A549 (cell line): ENCODE results near the gene DAGLA. TPM values are rescaled to one million over a fixed set of nuclear protein-coding genes. Genes with fewer than 3 reads are reported as not detected.

Source experiments
- ATAC-seq, 2 experiments: fragments of 200-7000 bp in 1 of 2; fragments of >200 bp in 1 of 2; cut with Nextera tagmentation in 1 of 2; cut with Tn5 transposase in 1 of 2; 3 replicates each; pipeline versions ENCODE4 v1.8.0 to v1.9.1; 2018 to 2020; ENCODE audit warnings: mild to moderate bottlenecking in 1 of 2, moderate library complexity in 1 of 2
- CTCF ChIA-PET: fragments of 300-600 bp; sonication (Branson Sonifier 250); formaldehyde crosslinking; extraction: SDS; loops from one replicate; lab custom pipeline; 2021; ENCODE audit warnings: antibody characterized with exemption, inconsistent platforms; lab: Yijun Ruan, JAX
- POLR2A ChIA-PET: fragments of 350-600 bp; formaldehyde crosslinking; extraction: SDS; loops from one replicate; lab custom pipeline; 2021; ENCODE audit warnings: antibody characterized with exemption, inconsistent platforms; lab: Yijun Ruan, JAX
- DNase-seq, 2 experiments: peaks; one replicate each; pipeline versions ENCODE4 v3.0.0 to v3.0.0-alpha.2; 2011 to 2016; ENCODE audit warnings: low read depth in 1 of 2, low spot score in 1 of 2
- FAIRE-seq: peaks from 2 replicates; lab custom pipeline; 2011; peaks lifted over from hg19 to GRCh38; lab: Jason Lieb, UNC
- H3K27ac ChIP-seq, 2 experiments: fragments of >200 bp; sonication (Bioruptor Twin); formaldehyde crosslinking; 3 replicates each; pipeline ENCODE4 v1.5.1; 2016 to 2017
- H3K4me1 ChIP-seq: fragments of >200 bp; sonication (Bioruptor Twin); formaldehyde crosslinking; 3 replicates; pipeline ENCODE4 v1.6.1; 2016
- H3K4me2 ChIP-seq: fragments of >200 bp; sonication (Bioruptor Twin); formaldehyde crosslinking; 3 replicates; pipeline ENCODE4 v1.6.1; 2016
- H3K4me3 ChIP-seq: fragments of >200 bp; sonication (Bioruptor Twin); formaldehyde crosslinking; 3 replicates; pipeline ENCODE4 v1.5.1; 2016
- H3K9me3 ChIP-seq: fragments of >200 bp; sonication (Bioruptor Twin); formaldehyde crosslinking; 3 replicates; pipeline ENCODE4 v1.6.1; 2016
- CBX2 ChIP-seq: fragments of 200-600 bp; sonication (generic); IDR thresholded peaks from 2 replicates; pipeline ENCODE4 v1.6.1; 2016; ENCODE audit warnings: low read depth, mild to moderate bottlenecking, borderline replicate concordance
- CBX8 ChIP-seq: fragments of 200-600 bp; sonication (generic); IDR thresholded peaks from 2 replicates; pipeline ENCODE4 v1.6.1; 2016
- CHD2 ChIP-seq: fragments of 150-350 bp; IDR thresholded peaks from 2 replicates; pipeline ENCODE4 v1.6.1; 2014; ENCODE audit warnings: low read length; ENCODE audit not compliant: partially characterized antibody
- CHD4 ChIP-seq: fragments of 200-600 bp; sonication (generic); IDR thresholded peaks from 2 replicates; pipeline ENCODE4 v1.6.1; 2016; ENCODE audit warnings: antibody characterized with exemption, mild to moderate bottlenecking, borderline replicate concordance
- E2F6 ChIP-seq: IDR thresholded peaks from 2 replicates; pipeline ENCODE4 v1.6.1; 2012; ENCODE audit warnings: low read depth, borderline replicate concordance
- EHF ChIP-seq: fragments of 250-450 bp; sonication (Bioruptor Pico); IDR thresholded peaks from 2 replicates; pipeline ENCODE4 v1.5.0; 2020; ENCODE audit warnings: mild to moderate bottlenecking
- EHMT2 ChIP-seq: fragments of 200-600 bp; sonication (generic); IDR thresholded peaks from 2 replicates; pipeline ENCODE4 v1.6.1; 2016; ENCODE audit warnings: antibody characterized with exemption, low read depth, mild to moderate bottlenecking, moderate library complexity
- ELK1 ChIP-seq: fragments of 150-350 bp; IDR thresholded peaks from 2 replicates; pipeline ENCODE4 v1.6.1; 2014; ENCODE audit warnings: low read depth, mild to moderate bottlenecking, low read length
- EP300 ChIP-seq, 2 experiments: fragments of >200 bp; sonication (Bioruptor Twin); formaldehyde crosslinking; IDR thresholded peaks; 2 replicates in 1 of 2; 3 replicates in 1 of 2; pipeline ENCODE4 v1.6.1; 2016 to 2017
- FOSB ChIP-seq: fragments of 250-450 bp; sonication (Bioruptor Pico); IDR thresholded peaks from 2 replicates; pipeline ENCODE4 v1.5.0; 2020; ENCODE audit warnings: mild to moderate bottlenecking, moderate library complexity
- FOSL2 ChIP-seq, 2 experiments: fragments of 450-650 bp in 1 of 2; fragments of >200 bp in 1 of 2; sonication (Bioruptor Twin) in 1 of 2; formaldehyde crosslinking; IDR thresholded peaks; 2 replicates each; pipeline versions ENCODE4 v1.5.0 to v1.6.1; 2016 to 2020; ENCODE audit warnings: mild to moderate bottlenecking in 1 of 2, moderate library complexity in 1 of 2
- FOXS1 ChIP-seq: fragments of 250-450 bp; sonication (Bioruptor Pico); IDR thresholded peaks from 2 replicates; pipeline ENCODE4 v1.5.0; 2020; ENCODE audit warnings: mild to moderate bottlenecking, moderate library complexity
- GATA3 ChIP-seq: IDR thresholded peaks from 2 replicates; pipeline ENCODE4 v1.6.1; 2012; ENCODE audit warnings: borderline replicate concordance
- HDAC2 ChIP-seq: fragments of 200-600 bp; sonication (generic); IDR thresholded peaks from 2 replicates; pipeline ENCODE4 v1.6.1; 2016
- HEYL ChIP-seq: fragments of 250-450 bp; sonication (Bioruptor Pico); IDR thresholded peaks from 2 replicates; pipeline ENCODE4 v1.8.0; 2021; ENCODE audit warnings: mild to moderate bottlenecking, moderate library complexity
- HOXB13 ChIP-seq: fragments of 250-450 bp; sonication (Bioruptor Pico); IDR thresholded peaks from 2 replicates; pipeline ENCODE4 v1.5.0; 2020; ENCODE audit warnings: low read depth, mild to moderate bottlenecking, moderate library complexity
- JUN ChIP-seq, 2 experiments: fragments of >200 bp; sonication (Bioruptor Twin); formaldehyde crosslinking; IDR thresholded peaks; 2 replicates in 1 of 2; 3 replicates in 1 of 2; pipeline ENCODE4 v1.6.1; 2016 to 2017
- JUNB ChIP-seq: fragments of >200 bp; sonication (Bioruptor Twin); formaldehyde crosslinking; IDR thresholded peaks from 2 replicates; pipeline ENCODE4 v1.6.1; 2016
- RAD21 ChIP-seq, 2 experiments: fragments of >200 bp in 1 of 2; sonication (Bioruptor Twin) in 1 of 2; formaldehyde crosslinking in 1 of 2; IDR thresholded peaks in 1 of 2; conservative IDR thresholded peaks in 1 of 2; 2 replicates in 1 of 2; 3 replicates in 1 of 2; pipeline ENCODE4 v1.6.1; 2012 to 2018; ENCODE audit warnings: inconsistent platforms in 1 of 2
- RCOR1 ChIP-seq: fragments of 150-350 bp; IDR thresholded peaks from 2 replicates; pipeline ENCODE4 v1.6.1; 2014; ENCODE audit warnings: antibody characterized with exemption, low read length, low read depth
- SMC3 ChIP-seq: fragments of >200 bp; sonication (Bioruptor Twin); formaldehyde crosslinking; IDR thresholded peaks from 3 replicates; pipeline ENCODE4 v1.6.1; 2018; ENCODE audit warnings: inconsistent platforms
- SREBF2 ChIP-seq: fragments of 450-650 bp; IDR thresholded peaks from 2 replicates; pipeline ENCODE4 v1.6.1; 2014; ENCODE audit warnings: mild to moderate bottlenecking, moderate library complexity
- TFCP2L1 ChIP-seq: fragments of 250-450 bp; sonication (Bioruptor Pico); IDR thresholded peaks from 2 replicates; pipeline ENCODE4 v1.5.0; 2021; ENCODE audit warnings: mild to moderate bottlenecking
- TP53 ChIP-seq: fragments of 250-450 bp; sonication (Bioruptor Pico); IDR thresholded peaks from 2 replicates; pipeline ENCODE4 v1.5.0; 2021; ENCODE audit warnings: mild to moderate bottlenecking, moderate library complexity
- ZC3H11A ChIP-seq: fragments of 450-650 bp; IDR thresholded peaks from 2 replicates; pipeline ENCODE4 v1.6.1; 2014; ENCODE audit warnings: antibody characterized with exemption, mild to moderate bottlenecking
- ZSCAN20 ChIP-seq: fragments of 250-450 bp; sonication (Bioruptor Pico); IDR thresholded peaks from 2 replicates; pipeline ENCODE4 v1.8.0; 2022; ENCODE audit warnings: mild to moderate bottlenecking, moderate library complexity
- WGBS: methylation state at CpG from one replicate; pipeline ENCODE4 v1.1.6; 2017; ENCODE audit errors: missing lambda C conversion rate; 5-methylcytosine and 5-hydroxymethylcytosine counted together
- polyA plus RNA-seq, 4 experiments: library from polyadenylated mRNA; depleted of rRNA in 3 of 4; stranded (reverse); fragments of >200 nt; fragmentation: RNase III in 1 of 4; extraction: RNeasy Plus Mini Kit Qiagen cat#74134 plus additional on column Dnase treatment in 1 of 4; gene quantifications; 2 replicates in 3 of 4; 3 replicates in 1 of 4; pipeline ENCODE4 v1.2.3, GENCODE V29; 2011 to 2017
- TF ChIP-seq, protein P1 (sequence below): fragments of 250-450 bp; sonication (Bioruptor Pico); IDR thresholded peaks from 2 replicates; pipeline ENCODE4 v1.5.0; 2020; ENCODE audit warnings: low read depth, mild to moderate bottlenecking, moderate library complexity
- TF ChIP-seq, protein P2 (sequence below): fragments of >200 bp; sonication (Bioruptor Twin); formaldehyde crosslinking; IDR thresholded peaks from 3 replicates; pipeline ENCODE4 v1.6.1; 2016

The DAGLA gene
- polyA plus RNA-seq, 2 of the 4 experiments (the other 2 are of a cell fraction) = 0.93 to 2.5 TPM

GRCh38 chr11:61781585-61781984, 101.4 kb downstream of the DAGLA start (continued):
- TF ChIP-seq, protein P1, sequence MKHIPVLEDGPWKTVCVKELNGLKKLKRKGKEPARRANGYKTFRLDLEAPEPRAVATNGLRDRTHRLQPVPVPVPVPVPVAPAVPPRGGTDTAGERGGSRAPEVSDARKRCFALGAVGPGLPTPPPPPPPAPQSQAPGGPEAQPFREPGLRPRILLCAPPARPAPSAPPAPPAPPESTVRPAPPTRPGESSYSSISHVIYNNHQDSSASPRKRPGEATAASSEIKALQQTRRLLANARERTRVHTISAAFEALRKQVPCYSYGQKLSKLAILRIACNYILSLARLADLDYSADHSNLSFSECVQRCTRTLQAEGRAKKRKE (CRISPR knock-in tag) = no peak
- TF ChIP-seq EHF (CRISPR knock-in tag) (no peak), FOXS1 (no peak), GATA3 (no peak), SMC3 (no peak), HDAC2 (no peak)

DNA sequence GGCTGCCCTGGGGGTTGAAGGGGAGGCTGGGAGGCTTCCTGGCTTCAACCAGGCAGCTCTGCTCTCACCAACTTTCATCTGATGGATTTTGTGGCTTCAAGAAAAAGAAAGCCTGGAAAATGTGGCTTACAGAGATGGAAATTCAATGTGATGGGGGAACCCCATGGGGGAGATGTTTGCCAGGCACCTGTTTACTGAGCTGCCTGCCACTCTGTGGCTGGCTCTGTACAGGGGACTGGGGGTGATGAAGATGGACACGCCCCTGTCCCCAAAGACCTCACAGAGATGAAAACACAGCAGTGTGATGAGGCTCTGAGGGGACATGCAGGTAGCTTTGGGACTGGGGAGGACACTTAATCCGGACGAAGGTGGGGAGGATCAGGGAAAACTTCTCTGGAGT, 102.1 kb downstream of the DAGLA start:
- H3K4me1 ChIP-seq = no peaks in the 10 kb centered on the region
- no peak overlapping the region for H3K27ac ChIP-seq
- FAIRE-seq (no peak), ATAC-seq (no peak), DNase-seq (no peak)
- no peaks in the 10 kb centered on the region for H3K9me3 ChIP-seq
- no peak overlapping the region for H3K4me3 ChIP-seq
- TF ChIP-seq HEYL (CRISPR knock-in tag) (no peak), HOXB13 (CRISPR knock-in tag) (no peak), E2F6 (no peak), CBX2 (no peak), RAD21 (conservative IDR thresholded peaks at IDR 0.05 in 1 of 2, IDR thresholded peaks at IDR 0.05 in 1 of 2) (no peak), EHMT2 (no peak), FOSL2 (IDR thresholded peaks at IDR 0.05) (no peak), FOSL2 (CRISPR knock-in tag; IDR thresholded peaks at IDR 0.05) (no peak), JUNB (no peak), TFCP2L1 (CRISPR knock-in tag) (no peak), FOSB (CRISPR knock-in tag) (no peak), JUN (IDR thresholded peaks at IDR 0.05) (no peak), EP300 (IDR thresholded peaks at IDR 0.05) (no peak), SREBF2 (no peak)
- H3K4me2 ChIP-seq = no peak overlapping the region
- CTCF ChIA-PET = interaction anchor here (0.9 to 5.4 kb wide), 7 partner anchors 9 to 326 kb away, joined by 3 to 71 read pairs (median 6); partner anchors contain the start of gene TMEM258
- WGBS = 85% methylated on average over 3 of the region's 3 CpGs
- POLR2A ChIA-PET = interaction anchor here (1.9 kb wide), 1 partner anchor 10 kb away, joined by 7 read pairs; the partner anchor contains the start of genes FEN1 and TMEM258

DNA sequence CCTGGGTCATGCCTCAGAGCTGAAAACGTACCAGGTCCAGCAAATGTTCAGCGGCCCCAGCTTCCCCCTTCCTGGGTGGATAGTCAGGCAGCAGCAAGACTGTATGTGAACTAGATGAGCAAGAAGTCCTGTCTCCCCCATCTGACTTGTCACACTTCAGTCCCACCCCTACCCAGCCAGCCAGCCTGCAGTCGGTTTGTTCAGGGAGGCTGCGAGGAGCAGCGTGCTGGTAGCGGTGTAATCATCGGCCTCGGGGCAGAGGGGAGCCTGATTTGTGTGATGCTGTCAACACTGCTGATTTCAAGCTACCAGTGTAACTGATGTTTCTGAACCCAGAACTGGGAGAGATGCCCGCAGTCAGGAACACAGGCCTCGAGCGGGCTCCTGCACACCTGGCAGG, 102.7 kb downstream of the DAGLA start:
- Histone ChIP-seq H3K27ac (no peak overlapping the region), H3K4me3 (no peak overlapping the region), H3K9me3 (no peaks in the 10 kb centered on the region), H3K4me2 (no peak overlapping the region), H3K4me1 (no peaks in the 10 kb centered on the region)
- no peak for TF ChIP-seq ZSCAN20
- TF ChIP-seq, protein P2, sequence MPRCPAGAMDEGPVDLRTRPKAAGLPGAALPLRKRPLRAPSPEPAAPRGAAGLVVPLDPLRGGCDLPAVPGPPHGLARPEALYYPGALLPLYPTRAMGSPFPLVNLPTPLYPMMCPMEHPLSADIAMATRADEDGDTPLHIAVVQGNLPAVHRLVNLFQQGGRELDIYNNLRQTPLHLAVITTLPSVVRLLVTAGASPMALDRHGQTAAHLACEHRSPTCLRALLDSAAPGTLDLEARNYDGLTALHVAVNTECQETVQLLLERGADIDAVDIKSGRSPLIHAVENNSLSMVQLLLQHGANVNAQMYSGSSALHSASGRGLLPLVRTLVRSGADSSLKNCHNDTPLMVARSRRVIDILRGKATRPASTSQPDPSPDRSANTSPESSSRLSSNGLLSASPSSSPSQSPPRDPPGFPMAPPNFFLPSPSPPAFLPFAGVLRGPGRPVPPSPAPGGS = no peak
- no peak for TF ChIP-seq ELK1
- no peak for TF ChIP-seq CHD4
- TF ChIP-seq HOXB13 (CRISPR knock-in tag) = no peak
- no peak for TF ChIP-seq CBX8
- TF ChIP-seq SMC3 = no peak
- no peak for TF ChIP-seq TP53 (CRISPR knock-in tag)
- no peak for TF ChIP-seq RAD21 (conservative IDR thresholded peaks at IDR 0.05 in 1 of 2, IDR thresholded peaks at IDR 0.05 in 1 of 2)
- TF ChIP-seq ZC3H11A = no peak
- no peak for TF ChIP-seq CHD2
- TF ChIP-seq RCOR1 = no peak
- WGBS = 94% methylated on average over 11 of the region's 11 CpGs
- no peak for FAIRE-seq
- ATAC-seq = no peak
- no peak for DNase-seq
- ChIA-PET POLR2A (interaction anchor here (1.9 kb wide), 1 partner anchor 9 kb away, joined by 7 read pairs; the partner anchor contains the start of genes FEN1 and TMEM258), CTCF (interaction anchor here (0.9 to 5.4 kb wide), 7 partner anchors 9 to 325 kb away, joined by 3 to 71 read pairs (median 6); partner anchors contain the start of gene TMEM258)
